VCaP (cell line): ENCODE data around the gene VPS13A.

Experiments
- H3K27ac ChIP-seq: fragments of 450-650 bp; 2 replicates; pipeline ENCODE4 v1.5.1; 2017
- TF ChIP-seq, protein P1 (sequence below): fragments of 450-650 bp; conservative IDR thresholded peaks from 2 replicates; pipeline ENCODE4 v1.5.1; 2017; ENCODE audit warnings: mild to moderate bottlenecking, moderate library complexity

The VPS13A gene

DNA sequence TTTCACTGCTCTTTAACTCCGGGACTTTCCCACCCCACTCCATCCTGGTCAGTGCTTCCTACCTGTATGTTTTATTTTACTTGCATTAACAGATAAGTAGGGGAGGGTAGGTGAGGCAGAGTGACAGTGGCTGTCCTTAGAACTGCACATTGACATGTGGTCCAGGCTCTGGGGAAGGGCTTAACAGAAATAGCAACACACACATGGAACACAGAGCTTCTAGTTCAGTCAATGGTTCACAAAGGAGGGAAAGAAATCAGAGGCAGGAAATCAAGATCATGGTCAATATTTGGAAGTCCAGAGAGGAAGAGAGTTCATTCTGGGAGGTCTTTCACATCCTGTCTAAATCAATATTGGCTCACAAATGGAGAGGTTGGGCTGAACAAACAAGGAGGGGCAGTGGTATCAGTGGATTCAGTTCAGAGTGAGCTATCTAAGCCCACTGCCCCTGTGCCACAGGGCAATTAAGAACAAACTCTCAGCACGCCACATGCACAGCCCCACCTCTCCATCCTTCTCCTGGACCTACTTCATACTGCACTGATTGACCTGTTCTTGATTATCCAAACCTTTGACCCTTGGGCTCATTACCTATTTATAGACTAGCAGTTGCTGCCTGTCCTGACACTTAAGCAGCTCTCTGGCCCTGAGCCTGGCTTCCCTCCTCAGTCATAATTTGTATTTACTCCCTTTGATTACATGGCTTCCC, 6.2 kb upstream of the VPS13A start:
- H3K27ac ChIP-seq = peak overlapping the region; percentile 48
- TF ChIP-seq, protein P1, sequence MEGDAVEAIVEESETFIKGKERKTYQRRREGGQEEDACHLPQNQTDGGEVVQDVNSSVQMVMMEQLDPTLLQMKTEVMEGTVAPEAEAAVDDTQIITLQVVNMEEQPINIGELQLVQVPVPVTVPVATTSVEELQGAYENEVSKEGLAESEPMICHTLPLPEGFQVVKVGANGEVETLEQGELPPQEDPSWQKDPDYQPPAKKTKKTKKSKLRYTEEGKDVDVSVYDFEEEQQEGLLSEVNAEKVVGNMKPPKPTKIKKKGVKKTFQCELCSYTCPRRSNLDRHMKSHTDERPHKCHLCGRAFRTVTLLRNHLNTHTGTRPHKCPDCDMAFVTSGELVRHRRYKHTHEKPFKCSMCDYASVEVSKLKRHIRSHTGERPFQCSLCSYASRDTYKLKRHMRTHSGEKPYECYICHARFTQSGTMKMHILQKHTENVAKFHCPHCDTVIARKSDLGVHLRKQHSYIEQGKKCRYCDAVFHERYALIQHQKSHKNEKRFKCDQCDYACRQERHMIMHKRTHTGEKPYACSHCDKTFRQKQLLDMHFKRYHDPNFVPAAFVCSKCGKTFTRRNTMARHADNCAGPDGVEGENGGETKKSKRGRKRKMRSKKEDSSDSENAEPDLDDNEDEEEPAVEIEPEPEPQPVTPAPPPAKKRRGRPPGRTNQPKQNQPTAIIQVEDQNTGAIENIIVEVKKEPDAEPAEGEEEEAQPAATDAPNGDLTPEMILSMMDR = no peak

DNA sequence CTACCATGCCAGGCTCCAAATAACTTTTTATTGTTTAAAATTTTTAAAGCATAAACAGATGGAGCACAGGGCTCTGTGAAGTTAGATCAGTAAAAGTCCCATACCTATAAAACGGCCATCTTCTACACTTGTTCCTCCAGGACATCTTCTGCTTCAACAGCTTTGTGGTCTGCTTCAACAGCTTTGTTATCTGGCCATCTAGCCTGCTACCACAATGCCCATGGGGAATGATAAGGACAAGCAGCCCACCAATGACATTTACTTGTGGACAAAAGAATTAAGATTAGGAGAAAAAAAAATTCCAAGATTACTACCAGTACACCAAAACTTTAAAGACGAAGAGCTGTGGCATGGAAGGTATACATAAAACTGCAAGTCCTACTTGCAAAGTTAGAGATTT, 2.2 kb upstream of the VPS13A start:
- TF ChIP-seq, protein P1 = no peak
- H3K27ac ChIP-seq = no peak overlapping the region

DNA sequence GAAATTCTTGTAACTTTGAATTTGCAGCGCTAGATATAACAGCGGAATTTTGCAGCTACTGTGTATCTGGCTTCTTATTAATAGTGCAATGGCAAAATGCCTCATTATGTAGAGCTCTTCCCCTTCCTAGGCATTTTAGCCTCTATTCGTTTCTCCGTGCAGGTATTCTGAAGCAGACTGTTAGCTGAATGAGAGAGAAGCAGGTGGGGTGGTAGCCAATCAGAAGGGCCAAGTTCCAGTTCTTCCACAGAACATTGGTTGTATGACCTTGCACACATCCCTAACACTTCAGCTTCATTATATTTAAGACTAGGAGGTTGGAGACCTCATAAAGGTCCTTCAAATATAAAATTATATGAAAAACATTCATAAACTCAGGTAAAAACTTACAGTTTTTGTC, 1.2 kb upstream of the VPS13A start:
- H3K27ac ChIP-seq = peak overlapping the region; percentile 96; the same call in 1 of the 2 replicates
- TF ChIP-seq, protein P1 = no peak

DNA sequence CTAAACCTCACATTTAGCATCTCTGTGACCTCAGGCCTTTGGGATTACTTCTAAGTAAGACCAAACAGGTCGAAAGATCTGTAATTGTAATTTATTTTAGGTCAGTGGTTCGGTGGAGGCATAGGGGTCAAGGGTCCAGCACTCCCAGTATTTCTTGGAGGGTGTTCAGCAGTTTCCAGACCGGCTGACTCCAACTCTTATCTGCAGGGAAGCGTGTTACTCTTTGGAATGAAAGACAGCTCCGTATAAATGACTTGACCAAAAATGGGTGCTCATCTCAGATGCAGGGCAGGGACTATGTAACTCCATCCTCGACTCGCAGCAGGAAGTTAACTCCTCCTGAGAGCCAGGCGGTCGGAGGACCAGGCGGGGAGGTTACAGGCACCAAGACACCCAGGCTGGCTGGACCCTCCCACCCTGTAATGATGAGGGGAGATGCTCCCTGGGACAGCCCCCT, 620 bp upstream of the VPS13A start:
- TF ChIP-seq, protein P1 = no peak
- H3K27ac ChIP-seq = peak overlapping the region; percentile 96

DNA sequence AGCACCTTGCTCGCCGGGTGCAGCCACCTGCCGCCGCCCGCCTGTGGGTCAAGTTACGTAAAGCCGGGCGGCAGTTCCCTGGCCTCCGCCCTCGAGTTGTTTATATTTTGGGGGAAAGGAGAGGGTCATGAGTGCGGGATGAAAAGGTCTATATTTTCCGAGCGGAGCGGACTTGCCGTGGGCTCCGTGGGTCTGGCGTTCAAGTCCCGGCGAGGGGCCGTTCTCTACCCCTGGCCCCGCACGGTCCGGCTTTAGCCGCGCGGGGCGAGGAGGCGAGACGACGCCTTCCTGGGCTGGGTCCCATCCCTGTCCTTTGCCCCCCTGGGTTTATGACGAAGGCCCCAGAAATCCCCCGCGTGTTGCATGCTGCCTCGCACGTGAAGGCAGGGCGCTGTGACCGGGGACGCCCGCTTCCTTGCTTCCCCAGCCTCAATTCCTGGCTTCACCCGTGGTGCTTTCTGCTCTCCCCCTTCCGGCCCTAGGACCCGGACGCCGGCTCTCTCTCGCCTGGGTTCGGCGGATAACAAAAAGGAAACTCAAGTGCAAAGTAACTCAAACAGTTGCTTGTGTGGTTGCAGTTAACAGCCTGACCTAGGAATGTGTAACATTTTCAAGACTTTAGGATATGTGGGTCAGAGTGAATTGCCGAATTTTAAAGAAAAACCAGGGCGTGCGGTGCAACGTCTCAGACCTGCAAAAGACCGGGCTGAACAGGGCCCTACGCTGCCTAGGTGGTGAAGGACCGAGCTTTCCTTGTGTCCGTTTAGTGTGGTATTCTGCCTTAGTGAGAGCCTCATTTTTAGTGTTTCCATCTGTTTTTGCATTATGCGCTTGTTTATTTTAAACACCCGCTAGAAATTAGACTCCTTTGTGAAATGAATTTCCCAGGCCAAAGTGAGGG, 810 bp downstream of the VPS13A start:
- H3K27ac ChIP-seq = peak overlapping the region; percentile 96

DNA sequence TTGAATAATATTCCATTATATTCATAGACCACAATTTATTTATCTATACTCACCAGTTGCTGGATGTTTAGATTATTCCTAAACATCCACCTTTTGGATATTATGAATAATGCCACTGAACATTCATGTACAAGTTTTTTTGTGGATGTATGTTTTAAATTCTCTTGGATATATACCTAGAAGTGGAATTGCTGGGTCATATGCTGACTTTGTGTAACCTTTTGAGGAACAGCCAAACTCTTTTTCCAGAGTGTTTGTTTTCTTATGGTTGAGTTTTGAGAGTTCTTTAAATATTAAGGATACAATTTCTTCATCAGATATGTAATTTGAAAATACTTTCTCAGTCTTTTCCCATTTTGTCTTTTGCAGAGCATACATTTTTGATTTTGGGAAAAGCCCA, 2.7 kb downstream of the VPS13A start:
- H3K27ac ChIP-seq = peak overlapping the region; percentile 96

More for the DNA sequence above, 810 bp downstream of the VPS13A start:
- TF ChIP-seq, protein P1 = no peak

DNA sequence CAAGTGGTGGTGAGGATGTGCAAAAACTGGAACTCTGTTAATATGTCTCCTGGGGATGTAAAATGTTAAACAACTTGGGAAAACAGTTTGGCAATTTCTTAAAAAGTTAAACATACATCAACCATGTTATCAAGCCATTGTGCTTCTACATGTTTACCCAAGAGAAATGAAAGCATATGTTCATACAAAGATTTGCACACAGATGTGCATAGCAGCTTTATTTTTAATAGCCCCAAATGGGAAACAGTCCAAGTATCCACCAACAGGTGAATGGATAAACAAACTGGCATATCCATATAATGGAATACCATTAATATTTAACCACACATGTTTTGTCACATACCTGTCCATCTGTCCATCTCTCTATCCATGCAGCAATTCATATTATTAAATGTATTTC, 6.2 kb downstream of the VPS13A start:
- H3K27ac ChIP-seq = peak overlapping the region; percentile 49

More for the DNA sequence above, 2.7 kb downstream of the VPS13A start:
- TF ChIP-seq, protein P1 = no peak

More for the DNA sequence above, 6.2 kb downstream of the VPS13A start:
- TF ChIP-seq, protein P1 = no peak
